Keratinocyte (primary cell): ENCODE data around the gene TAF1D. TPM values are rescaled to one million over a fixed set of nuclear protein-coding genes. Genes with fewer than 3 reads are reported as not detected.

Experiments
- DNase-seq: peaks from one replicate; pipeline ENCODE4 v3.0.0-alpha.2; 2011; ENCODE audit warnings: low read depth, missing footprints, low spot score
- FAIRE-seq: peaks from 2 replicates; lab custom pipeline; 2011; peaks lifted over from hg19 to GRCh38; lab: Jason Lieb, UNC
- H2AFZ ChIP-seq: 2 replicates; pipeline ENCODE4 v1.6.0; 2012; ENCODE audit warnings: low read length, control low read depth, inconsistent platforms; ENCODE audit not compliant: control insufficient read depth
- H3K27ac ChIP-seq: 2 replicates; pipeline ENCODE4 v1.5.1; 2011; ENCODE audit warnings: low read length; ENCODE audit not compliant: control insufficient read depth, insufficient read depth
- H3K27me3 ChIP-seq: 3 replicates; pipeline ENCODE4 v1.6.0; 2011; ENCODE audit warnings: low read length; ENCODE audit not compliant: control insufficient read depth, insufficient read depth; ENCODE audit errors: extremely low read depth
- H3K36me3 ChIP-seq, 2 experiments: 2 replicates in 1 of 2; 3 replicates in 1 of 2; pipeline ENCODE4 v1.5.1; 2011; ENCODE audit warnings: low read length in 2 of 2, mild to moderate bottlenecking in 1 of 2; ENCODE audit not compliant: control insufficient read depth in 2 of 2, insufficient read depth in 2 of 2; ENCODE audit errors: extremely low read depth in 1 of 2
- H3K4me1 ChIP-seq: 3 replicates; pipeline ENCODE4 v1.5.1; 2011; ENCODE audit warnings: low read length; ENCODE audit not compliant: control insufficient read depth, insufficient read depth; ENCODE audit errors: extremely low read depth
- H3K4me2 ChIP-seq: 3 replicates; pipeline ENCODE4 v1.6.0; 2011; ENCODE audit warnings: low read depth, low read length; ENCODE audit not compliant: control insufficient read depth, insufficient read depth; ENCODE audit errors: extremely low read depth
- H3K4me3 ChIP-seq, 3 experiments: fragments of 200-600 bp in 1 of 3; sonication (generic) in 1 of 3; 2 replicates in 2 of 3; 3 replicates in 1 of 3; pipeline ENCODE4 v1.5.1; 2011 to 2016; ENCODE audit warnings: low read length in 3 of 3, mild to moderate bottlenecking in 3 of 3, control low read depth in 2 of 3, inconsistent platforms in 1 of 3, low read depth in 1 of 3, mixed read lengths in 1 of 3, mixed run types in 1 of 3, moderate library complexity in 1 of 3; ENCODE audit not compliant: control insufficient read depth in 2 of 3, insufficient read depth in 2 of 3; ENCODE audit errors: extremely low read depth in 1 of 3
- H3K79me2 ChIP-seq: 2 replicates; pipeline ENCODE4 v1.6.0; 2012; ENCODE audit warnings: low read length; ENCODE audit not compliant: control insufficient read depth, insufficient read depth
- H3K9ac ChIP-seq: 3 replicates; pipeline ENCODE4 v1.6.0; 2011; ENCODE audit warnings: low read length; ENCODE audit not compliant: control insufficient read depth, insufficient read depth; ENCODE audit errors: extremely low read depth
- H3K9me1 ChIP-seq: 3 replicates; pipeline ENCODE4 v1.6.0; 2011; ENCODE audit warnings: low read length; ENCODE audit not compliant: control insufficient read depth, insufficient read depth; ENCODE audit errors: extremely low read depth
- H3K9me3 ChIP-seq: 2 replicates; pipeline ENCODE4 v1.5.1; 2012; ENCODE audit warnings: low read depth, low read length; ENCODE audit not compliant: control insufficient read depth
- H4K20me1 ChIP-seq: 3 replicates; pipeline ENCODE4 v1.6.0; 2011; ENCODE audit warnings: low read length; ENCODE audit not compliant: control insufficient read depth, insufficient read depth; ENCODE audit errors: extremely low read depth
- EZH2 ChIP-seq: IDR thresholded peaks from one replicate; pipeline ENCODE4 v1.6.1; 2012; ENCODE audit warnings: inconsistent platforms, mild to moderate bottlenecking, low read length, moderate library complexity
- dilution Hi-C: fragments of 300-500 bp; cut with MboI; formaldehyde crosslinking; loops from one replicate; pipeline ENCODE4 v1.7.0; 2020; ENCODE audit warnings: low sequenced_read_pairs; ENCODE audit not compliant: extremely low pct_ligation_motif_present
- polyA minus RNA-seq, 3 experiments: library from RNA; depleted of rRNA, polyadenylated mRNA; stranded (reverse); fragments of >200 nt; gene quantifications; 1 replicate in 1 of 3; 2 replicates in 1 of 3; 3 replicates in 1 of 3; pipeline ENCODE4 v1.2.3, GENCODE V29; 2011
- polyA plus RNA-seq, 5 experiments: library from polyadenylated mRNA; depleted of rRNA in 3 of 5; stranded (reverse) in 3 of 5; stranded (forward) in 1 of 5; unstranded in 1 of 5; fragments of >200 nt; gene quantifications; 1 replicate in 1 of 5; 2 replicates in 3 of 5; 3 replicates in 1 of 5; pipeline versions ENCODE4 v1.2.1 to v1.2.3, GENCODE V29; 2011 to 2012; ENCODE audit warnings: missing spikeins in 2 of 5, low read depth in 1 of 5, low replicate concordance in 1 of 5
- TF ChIP-seq, protein P1 (sequence below), 3 experiments: IDR thresholded peaks in 1 of 3; conservative IDR thresholded peaks in 1 of 3; optimal IDR thresholded peaks in 1 of 3; 2 replicates in 2 of 3; 3 replicates in 1 of 3; pipeline versions ENCODE3 to v1.5.1; 2011; ENCODE audit warnings: low read length in 3 of 3, mild to moderate bottlenecking in 3 of 3, moderate library complexity in 2 of 3, control low read depth in 1 of 3, inconsistent platforms in 1 of 3; ENCODE audit not compliant: insufficient read depth in 2 of 3; ENCODE audit errors: extremely low read depth in 1 of 3

The TAF1D gene, protein sequence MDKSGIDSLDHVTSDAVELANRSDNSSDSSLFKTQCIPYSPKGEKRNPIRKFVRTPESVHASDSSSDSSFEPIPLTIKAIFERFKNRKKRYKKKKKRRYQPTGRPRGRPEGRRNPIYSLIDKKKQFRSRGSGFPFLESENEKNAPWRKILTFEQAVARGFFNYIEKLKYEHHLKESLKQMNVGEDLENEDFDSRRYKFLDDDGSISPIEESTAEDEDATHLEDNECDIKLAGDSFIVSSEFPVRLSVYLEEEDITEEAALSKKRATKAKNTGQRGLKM
- polyA plus RNA-seq (80.2 to 224 TPM (median 91.2 TPM) in 3 replicates), polyA minus RNA-seq (17.4 to 130 TPM (median 45.9 TPM) in 3 replicates)
- 203 TPM for polyA plus RNA-seq (2011; ENCODE audit: low read depth)
- polyA plus RNA-seq (2011; cell fraction: cytosol; rRNA removed) = 59.7 and 103 TPM in 2 replicates
- polyA plus RNA-seq (2011; cell fraction: nucleus; rRNA removed) = 207 and 379 TPM in 2 replicates
- polyA plus RNA-seq (2012; ENCODE audit: low replicate concordance) = 80.7 and 165 TPM in 2 replicates
- polyA minus RNA-seq (2011; cell fraction: cytosol; rRNA and poly(A)+ RNA removed) = 32.4 TPM
- 88.9 and 122 TPM in 2 replicates for polyA minus RNA-seq (2011; cell fraction: nucleus; rRNA and poly(A)+ RNA removed)

DNA sequence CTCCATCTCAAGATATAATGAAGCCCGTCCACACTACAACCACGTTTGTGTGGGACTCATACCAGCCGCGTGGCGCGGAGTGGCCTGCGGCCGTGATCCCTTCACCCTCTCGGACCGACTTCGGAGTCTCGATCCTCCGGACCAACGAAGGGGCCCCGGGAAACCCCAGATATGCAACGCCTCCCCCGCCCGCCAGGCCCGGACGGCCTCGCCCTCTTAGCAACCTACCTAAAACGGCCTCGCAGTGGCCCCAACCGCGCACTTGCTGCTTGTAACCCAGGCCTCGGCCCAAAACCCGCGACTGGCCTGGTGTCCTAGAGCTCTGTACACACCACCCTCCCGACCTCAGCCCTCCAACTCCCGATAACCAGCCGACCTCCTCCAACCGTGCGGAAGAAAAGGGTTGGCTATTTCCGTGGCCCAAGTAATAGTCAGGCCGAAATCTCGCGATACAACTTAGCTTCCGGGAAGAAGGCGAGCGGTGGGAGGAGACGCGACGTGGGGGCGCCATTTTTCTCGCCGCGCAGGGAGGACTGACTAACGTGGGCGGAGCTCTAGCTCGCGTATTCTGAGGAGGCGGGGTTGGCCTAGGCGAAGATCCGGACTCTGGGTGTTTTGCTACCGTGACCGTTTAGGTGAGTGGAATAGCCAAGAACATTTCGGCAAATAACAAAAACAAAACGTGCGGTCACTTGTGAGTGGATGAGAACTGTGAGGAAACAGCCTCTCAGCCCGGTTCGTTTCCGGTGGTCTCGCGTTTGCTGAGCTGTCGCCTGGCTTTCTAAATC is at the start of gene TAF1D, which contains the start of gene C11orf54:
Gene TAF1D, minus strand, starts transcription at position 402 of the 788 bp plus-strand sequence. CDS start 2,191 bp downstream, outside the sequence.
Gene C11orf54, plus strand, starts transcription at position 579 of the 788 bp plus-strand sequence. CDS start 5,722 bp downstream, outside the sequence.
- Histone ChIP-seq H4K20me1 (peaks cover 19% of the 10 kb centered on the region), H3K4me2 (peak within 1 kb of the TSS; percentile 98), H3K27ac (peak within 1 kb of the TSS; percentile 92), H3K9ac (peak within 1 kb of the TSS; percentile 98), H3K4me3 (peak within 1 kb of the TSS; percentile 76 to 92 (median 87)), H3K79me2 (peaks cover 50% of the 10 kb centered on the region), H3K4me1 (peaks cover 17% of the 10 kb centered on the region), H2AFZ (peak within 1 kb of the TSS; percentile 100), H3K36me3 (peaks cover 9 to 29% of the 10 kb centered on the region in 2 experiments), H3K9me1 (no peaks in the 10 kb centered on the region), H3K27me3 (no peaks in the 10 kb centered on the region), H3K9me3 (no peaks in the 10 kb centered on the region)
- FAIRE-seq (peak; percentile 71), DNase-seq (peak; percentile 83)
- TF ChIP-seq, protein P1, sequence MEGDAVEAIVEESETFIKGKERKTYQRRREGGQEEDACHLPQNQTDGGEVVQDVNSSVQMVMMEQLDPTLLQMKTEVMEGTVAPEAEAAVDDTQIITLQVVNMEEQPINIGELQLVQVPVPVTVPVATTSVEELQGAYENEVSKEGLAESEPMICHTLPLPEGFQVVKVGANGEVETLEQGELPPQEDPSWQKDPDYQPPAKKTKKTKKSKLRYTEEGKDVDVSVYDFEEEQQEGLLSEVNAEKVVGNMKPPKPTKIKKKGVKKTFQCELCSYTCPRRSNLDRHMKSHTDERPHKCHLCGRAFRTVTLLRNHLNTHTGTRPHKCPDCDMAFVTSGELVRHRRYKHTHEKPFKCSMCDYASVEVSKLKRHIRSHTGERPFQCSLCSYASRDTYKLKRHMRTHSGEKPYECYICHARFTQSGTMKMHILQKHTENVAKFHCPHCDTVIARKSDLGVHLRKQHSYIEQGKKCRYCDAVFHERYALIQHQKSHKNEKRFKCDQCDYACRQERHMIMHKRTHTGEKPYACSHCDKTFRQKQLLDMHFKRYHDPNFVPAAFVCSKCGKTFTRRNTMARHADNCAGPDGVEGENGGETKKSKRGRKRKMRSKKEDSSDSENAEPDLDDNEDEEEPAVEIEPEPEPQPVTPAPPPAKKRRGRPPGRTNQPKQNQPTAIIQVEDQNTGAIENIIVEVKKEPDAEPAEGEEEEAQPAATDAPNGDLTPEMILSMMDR (optimal IDR thresholded peaks at IDR 0.05 in 1 of 3, IDR thresholded peaks at IDR 0.05 in 1 of 3, conservative IDR thresholded peaks at IDR 0.05 in 1 of 3; ENCODE audit: extremely low read depth in 1 of 3, insufficient read depth in 2 of 3, low read length in 3 of 3) = peak in 1 of 3 experiments; percentile 6
- no peak for TF ChIP-seq EZH2
- dilution Hi-C loops = no loop called here

DNA sequence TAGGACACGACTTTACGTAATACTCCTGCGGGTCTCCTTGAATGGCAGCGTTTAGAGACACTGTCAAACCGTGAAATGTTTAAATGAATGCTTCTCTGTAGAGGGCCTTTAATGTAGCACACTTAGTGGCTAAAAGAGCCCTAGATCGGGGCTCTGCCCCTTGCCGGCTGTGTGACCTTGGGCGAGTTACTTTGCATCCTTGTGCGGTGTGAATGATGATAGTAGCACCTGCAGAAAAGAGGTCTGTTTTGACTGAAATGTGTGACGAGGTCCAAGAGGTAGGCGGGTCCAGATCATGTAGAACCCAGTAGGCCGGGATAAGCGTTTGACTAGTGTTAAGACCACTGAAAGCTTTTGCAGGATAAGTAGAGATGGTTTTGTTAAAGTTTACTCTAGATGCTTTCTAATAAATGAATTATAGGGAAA is 43.7 kb upstream of the TAF1D start:
- TF ChIP-seq, protein P1 (optimal IDR thresholded peaks at IDR 0.05 in 1 of 3, IDR thresholded peaks at IDR 0.05 in 1 of 3, conservative IDR thresholded peaks at IDR 0.05 in 1 of 3; ENCODE audit: extremely low read depth in 1 of 3, insufficient read depth in 2 of 3, low read length in 3 of 3) = no peak
- TF ChIP-seq EZH2 = no peak
- FAIRE-seq = no peak

More for the DNA sequence above, 43.7 kb upstream of the TAF1D start:
- Histone ChIP-seq H3K9ac (peak overlapping the region; percentile 98), H3K36me3 (peaks cover 3 to 11% of the 10 kb centered on the region in 2 experiments), H3K4me3 (peak overlapping the region; percentile 85 to 97 (median 90)), H4K20me1 (peaks cover 12% of the 10 kb centered on the region), H3K27me3 (no peaks in the 10 kb centered on the region), H3K79me2 (peaks cover 58% of the 10 kb centered on the region), H3K4me1 (peaks cover 27% of the 10 kb centered on the region), H3K9me1 (no peaks in the 10 kb centered on the region), H2AFZ (no peak overlapping the region), H3K27ac (peak overlapping the region; percentile 95), H3K9me3 (no peaks in the 10 kb centered on the region), H3K4me2 (peak overlapping the region; percentile 83)
- dilution Hi-C loops = no loop called here
- DNase-seq = no peak
